GM21825 (cell line): ENCODE measurements around the gene PGLYRP2.

Experiments used
- ATAC-seq: cut with Tn5 transposase; IDR thresholded peaks from one replicate; pipeline ENCODE4 v1.9.1; 2021; ENCODE audit warnings: mild to moderate bottlenecking, moderate library complexity; ENCODE audit not compliant: unreplicated experiment

PGLYRP2 gene

GRCh38 chr19:15456871-15457700 lies 22.2 kb downstream of the PGLYRP2 start:
- no peak for ATAC-seq

- no peak for ATAC-seq
Observed at GRCh38 chr19:15456441-15456840, 22.9 kb downstream of the PGLYRP2 start.

- ATAC-seq: no peak
Observed at GRCh38 chr19:15455996-15456395, 23.3 kb downstream of the PGLYRP2 start.

- ATAC-seq: no peak
Observed at GRCh38 chr19:15453906-15454860, 25.1 kb downstream of the PGLYRP2 start.

DNA sequence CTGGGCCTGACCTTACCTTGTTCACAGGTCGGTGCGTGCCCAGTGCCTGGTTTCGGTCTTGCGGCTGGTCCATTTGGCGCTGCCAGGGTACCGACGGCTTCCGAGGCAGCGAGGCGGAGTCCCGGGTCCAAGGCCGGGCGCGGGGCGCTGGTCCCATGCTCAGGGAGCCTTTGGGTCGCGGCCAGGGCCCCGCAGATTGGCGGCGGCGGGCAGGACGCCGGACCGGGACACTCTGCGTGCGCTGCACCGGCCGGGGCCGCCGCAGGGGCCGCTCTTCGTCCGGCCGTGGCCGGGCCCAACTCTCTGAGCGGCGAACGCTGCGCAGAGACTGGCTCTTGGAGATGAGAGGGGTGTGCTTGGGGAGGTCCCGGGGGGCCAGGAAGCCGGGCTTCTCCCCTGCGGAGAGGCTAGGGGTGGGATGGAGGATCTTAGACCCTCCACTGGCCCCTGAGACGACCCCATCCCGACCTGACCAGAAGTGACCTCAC lies 26.2 kb downstream of the PGLYRP2 start:
- ATAC-seq: no peak

- no peak for ATAC-seq
Observed at GRCh38 chr19:15452111-15453047, 26.9 kb downstream of the PGLYRP2 start.

DNA sequence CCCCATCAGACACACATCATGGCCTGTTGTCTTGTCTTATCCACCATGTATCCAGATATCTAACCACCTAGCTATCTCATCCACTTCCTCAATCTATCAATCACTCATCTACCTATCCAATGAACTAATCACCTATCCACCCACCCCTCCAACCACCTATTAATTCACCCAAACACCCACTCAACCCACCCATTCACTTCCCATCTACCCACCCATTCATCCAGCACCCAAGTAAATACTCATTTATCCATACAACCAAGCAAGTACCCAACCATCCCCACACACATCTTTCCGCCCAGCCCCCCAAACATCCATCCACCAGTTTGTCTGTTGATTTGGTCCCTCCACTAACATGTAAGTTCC lies 28.8 kb downstream of the PGLYRP2 start:
- ATAC-seq: no peak

DNA sequence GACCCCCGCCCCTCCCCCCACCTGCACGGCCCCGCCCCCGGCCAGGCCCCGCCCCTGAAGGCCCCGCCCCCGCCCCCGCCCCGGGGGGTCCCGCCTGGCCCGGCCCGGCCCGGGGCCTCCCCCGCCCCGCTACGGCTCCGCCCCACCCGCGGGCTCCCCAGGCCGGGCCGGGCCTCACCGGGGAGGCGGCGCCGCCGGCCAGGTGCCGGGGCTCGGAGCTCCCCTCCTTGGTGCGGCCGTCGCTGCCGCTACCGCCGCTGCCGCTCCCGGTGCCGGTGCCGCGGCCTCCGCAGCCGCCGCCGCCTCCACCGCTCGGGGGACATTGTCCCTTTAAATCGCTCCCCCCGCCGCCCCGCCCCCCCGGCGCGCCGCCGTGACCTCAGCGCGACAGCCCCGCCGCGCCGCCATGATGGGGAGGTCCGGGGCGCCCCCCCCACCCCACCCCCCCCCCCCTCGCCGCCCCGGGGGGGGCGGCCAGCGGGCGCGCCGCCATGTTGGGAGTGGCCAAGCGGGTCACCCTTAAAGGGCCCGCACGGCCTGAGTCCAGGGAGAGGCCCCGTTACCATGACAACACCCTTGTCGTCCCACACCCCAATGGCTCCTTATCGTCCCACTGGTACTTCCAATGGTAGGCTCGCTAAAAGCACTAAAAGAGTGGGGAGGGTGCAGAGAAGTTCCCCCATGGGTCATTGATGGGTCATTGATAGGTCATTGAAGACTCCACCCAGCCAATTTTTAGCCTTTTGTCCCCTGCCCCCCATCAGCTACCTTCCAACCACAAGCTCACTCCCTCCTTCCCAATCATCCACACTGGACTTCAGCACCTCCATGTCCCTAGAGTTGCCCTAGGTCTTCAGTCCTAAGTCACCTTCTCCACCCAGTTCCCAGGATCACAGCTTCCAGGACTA lies 29.4 kb downstream of the PGLYRP2 start, which contains the start of gene WIZ:
Gene WIZ, minus strand, starts transcription at position 337 of the 908 bp plus-strand sequence. CDS start 1,649 bp downstream, outside the sequence.
- no peak for ATAC-seq

DNA sequence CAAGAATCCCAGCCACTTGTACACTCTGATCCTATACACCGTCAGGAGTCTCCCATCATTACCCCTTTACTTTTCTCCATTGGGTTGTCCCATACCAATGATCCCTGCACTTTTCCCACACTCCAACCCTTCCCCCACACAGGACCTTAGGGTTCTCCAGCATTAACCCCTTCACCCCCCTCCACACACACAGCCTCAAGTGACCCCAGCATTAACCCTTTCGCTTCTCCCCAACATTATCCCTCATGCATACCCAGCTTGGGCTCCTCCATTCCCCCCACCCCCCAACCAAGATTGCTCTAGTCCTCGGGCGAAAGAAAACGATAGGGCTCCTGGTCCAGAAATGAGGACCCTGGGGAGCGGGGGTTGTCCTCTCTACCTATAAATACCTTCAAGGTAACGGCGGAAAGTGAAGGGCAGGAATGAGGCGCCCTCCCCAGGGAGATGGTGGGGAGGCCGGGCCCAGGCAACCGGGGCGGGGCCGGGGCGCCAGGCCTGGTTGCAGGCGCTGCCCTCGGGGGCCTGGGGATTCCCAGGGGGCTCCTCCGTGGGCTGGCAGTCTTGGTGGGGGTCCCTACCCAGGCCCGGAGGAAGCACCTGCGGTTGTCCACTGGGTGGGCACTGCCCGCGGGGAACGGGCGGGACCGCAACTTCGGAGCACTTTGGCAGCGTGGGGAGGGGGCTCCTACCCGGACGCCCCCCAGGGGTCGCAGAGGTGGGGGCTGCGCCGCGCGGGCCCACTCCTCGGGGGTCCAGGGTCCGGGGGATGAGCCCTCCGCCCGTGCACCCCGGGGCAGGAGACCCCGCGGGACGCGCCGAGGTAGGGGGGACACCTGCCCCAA lies 30.3 kb downstream of the PGLYRP2 start:
- ATAC-seq: no peak

DNA sequence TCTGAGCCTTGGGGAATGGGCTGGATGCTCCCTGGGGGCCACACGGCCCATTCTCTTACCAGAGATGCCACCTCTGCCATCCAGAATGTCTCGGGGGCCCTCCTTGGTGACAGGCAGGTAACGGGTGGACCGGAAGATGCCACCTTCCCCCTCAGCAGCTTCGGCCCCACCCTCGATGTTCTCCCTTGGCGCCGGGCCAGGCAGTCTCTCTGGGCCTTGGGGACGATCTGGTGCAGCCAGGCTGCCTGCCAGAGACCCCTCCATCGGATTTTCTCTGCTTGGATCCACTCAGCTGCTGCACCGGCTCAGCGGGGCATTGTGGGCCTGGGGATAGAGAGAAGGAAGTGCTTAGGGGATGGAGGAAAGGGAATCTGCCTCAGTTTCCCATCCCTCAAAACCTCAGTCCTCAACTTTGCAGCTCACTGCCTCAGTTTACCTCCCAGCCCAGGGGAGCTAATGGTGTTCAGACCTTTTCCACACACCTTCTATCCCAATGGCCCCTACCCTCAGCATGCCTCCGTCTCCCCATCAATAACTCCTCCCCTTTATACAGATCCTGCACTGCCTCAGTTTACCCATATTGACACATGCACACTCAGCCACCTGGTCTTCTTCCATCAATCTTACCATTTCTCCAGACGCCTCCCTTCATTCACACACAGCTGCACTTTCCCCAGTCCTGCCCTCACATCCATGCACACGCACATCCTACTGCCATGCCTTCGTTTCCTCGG lies 31.1 kb downstream of the PGLYRP2 start:
- ATAC-seq: no peak

- no peak for ATAC-seq
Observed at GRCh38 chr19:15447057-15447456, 32.2 kb downstream of the PGLYRP2 start.

DNA sequence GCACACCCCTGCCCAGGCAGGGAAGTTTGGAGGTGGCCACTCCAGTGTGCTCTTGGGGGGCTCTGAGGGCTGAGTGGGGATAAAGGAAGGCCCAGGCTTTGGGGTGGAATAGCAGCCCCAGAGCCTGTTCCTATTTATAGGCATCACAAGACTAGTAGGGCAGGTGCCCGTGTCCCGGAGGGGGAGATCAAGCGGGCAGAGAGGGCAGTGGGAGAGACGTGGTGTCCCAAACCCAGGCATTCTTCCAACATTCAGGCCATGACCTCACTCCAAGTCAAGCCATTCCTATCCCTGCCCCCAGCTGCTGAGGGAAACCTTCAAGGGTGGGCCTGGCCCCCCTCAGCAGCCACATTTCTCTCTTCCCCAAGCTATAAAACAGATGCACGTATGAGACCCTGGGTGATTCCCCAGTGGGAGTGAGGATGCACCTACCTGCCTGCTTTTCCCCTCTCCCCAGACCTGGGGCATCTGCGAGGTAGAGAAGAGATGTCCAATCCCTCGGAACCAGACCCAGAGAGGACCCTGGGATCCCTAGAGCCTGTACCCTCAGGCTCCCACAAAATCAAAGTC lies 33.4 kb downstream of the PGLYRP2 start:
- ATAC-seq: no peak

DNA sequence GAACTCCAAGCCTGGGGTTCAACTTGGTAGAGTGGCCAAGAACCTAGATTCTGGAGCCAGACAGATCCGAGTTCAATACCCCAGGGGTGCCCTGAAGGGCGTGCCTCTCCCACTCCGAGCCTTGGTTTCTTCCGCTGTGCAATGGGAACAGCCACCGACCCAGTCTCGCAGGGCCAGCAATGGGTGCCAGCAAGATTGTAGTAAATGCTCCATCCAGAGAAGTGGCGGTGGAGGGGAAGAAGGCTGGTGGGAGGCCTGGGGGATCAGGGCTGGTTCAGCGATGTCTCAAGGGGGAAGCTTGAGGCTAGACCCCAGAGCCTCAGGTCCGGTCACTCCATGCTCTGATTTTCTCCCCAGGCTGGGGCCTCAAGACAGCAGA lies 34.1 kb downstream of the PGLYRP2 start:
- ATAC-seq: no peak

DNA sequence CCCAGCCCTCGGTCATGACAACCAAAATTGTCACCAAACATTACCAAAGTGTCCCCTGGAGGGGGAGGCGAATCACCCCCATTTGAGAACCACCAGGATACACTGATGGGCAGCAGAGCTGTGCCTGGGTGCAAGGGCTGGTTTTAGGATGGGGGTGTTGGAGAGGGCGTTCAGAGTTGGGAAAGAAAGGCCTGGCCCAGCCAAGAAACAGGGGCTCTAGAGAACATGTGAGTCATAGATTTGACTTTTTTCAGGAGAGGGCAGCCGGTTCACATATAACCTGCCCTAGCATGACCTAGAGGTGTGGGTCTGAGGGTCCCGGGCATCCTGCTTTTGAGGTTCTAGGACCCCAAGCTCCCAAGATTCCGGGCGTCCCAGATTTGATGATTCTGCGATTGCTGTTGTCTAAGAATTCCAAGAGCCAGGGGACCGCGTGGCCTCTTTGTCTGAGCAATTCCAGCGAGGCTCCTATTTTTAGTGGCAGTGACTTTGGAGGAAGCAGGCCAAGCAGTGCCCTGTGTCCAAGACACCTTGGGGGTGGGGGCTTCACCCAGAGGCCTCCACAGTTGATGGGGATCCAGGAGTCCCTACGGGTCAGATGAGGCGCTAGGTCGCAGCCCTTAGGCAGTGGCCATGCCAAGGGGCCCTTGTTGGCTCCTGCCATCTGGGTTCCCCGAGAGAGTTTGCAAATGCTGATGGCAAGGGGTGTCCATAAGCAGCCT lies 34.6 kb downstream of the PGLYRP2 start:
- no peak for ATAC-seq

DNA sequence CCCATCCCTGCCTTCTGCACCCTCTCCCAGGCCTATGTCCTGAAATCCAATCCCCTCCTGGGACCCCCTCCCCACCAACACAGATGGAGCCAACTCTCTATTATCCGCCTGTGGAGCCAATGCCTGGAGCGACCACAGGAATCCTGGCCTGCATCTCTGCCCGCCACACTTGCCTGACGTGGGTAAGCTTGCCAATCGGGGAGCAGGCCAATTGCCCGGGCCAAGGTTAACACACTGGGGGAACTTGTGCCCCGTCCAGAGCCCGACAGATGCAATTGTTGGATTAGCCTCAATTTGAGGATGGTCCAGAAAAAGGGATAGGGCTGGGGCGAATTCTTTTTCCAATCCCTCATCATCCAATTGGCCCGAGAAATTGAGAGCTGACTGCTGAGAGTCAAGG lies 35.5 kb downstream of the PGLYRP2 start:
- no peak for ATAC-seq

GRCh38 chr19:15443325-15443724 lies 36.0 kb downstream of the PGLYRP2 start:
- no peak for ATAC-seq
